Measurements from ENCODE around the gene C6orf136. TPM values are rescaled to one million over a fixed set of nuclear protein-coding genes. Genes with fewer than 3 reads are reported as not detected.
A peak's percentile ranks its signal among the peaks of the same experiment; 100 is the strongest.

C6orf136 gene
- total and polyA plus RNA-seq, 12 donors: 1.8 to 73.7 (median 19.0) TPM

- WGBS, 4 donors: 0 to 2% (median 1%) methylated on average over 16 to 52 of the region's 52 CpGs
- Histone ChIP-seq H3K36me3 (replicated peaks in 1 of 2) (no peaks in the 10 kb centered on the region), H3K27ac (peak overlapping the region; percentile 94 to 98 (median 95)), H3K27me3 (no peaks in the 10 kb centered on the region), H3K9me3 (replicated peaks in 1 of 3) (no peaks in the 10 kb centered on the region), H3K4me3 (peak overlapping the region; percentile 29 to 87 (median 78)), H3K4me1 (replicated peaks in 1 of 2) (peaks cover 50 to 69% of the 10 kb centered on the region in 2 donors)
- intact Hi-C loops (cut with DNase I): loop anchor here (2.0 kb wide), 1 partner anchor 34 kb away; the partner anchor contains the start of gene TUBB (in 2 of the 2)
- DNase-seq: peak; percentile 90 to 97 (median 95)
- peak; percentile 9 to 52 for TF ChIP-seq POLR2A (IDR thresholded peaks at IDR 0.05)
- peak in 2 of 6 experiments; percentile 9 to 11 for TF ChIP-seq CTCF (IDR thresholded peaks at IDR 0.05)
Observed at GRCh38 chr6:30686908-30687658, 40.1 kb downstream of the C6orf136 start.

GRCh38 chr6:30687659-30688431, 40.9 kb downstream of the C6orf136 start:
- Histone ChIP-seq H3K4me1 (replicated peaks in 1 of 2) (peaks cover 43 to 61% of the 10 kb centered on the region in 2 donors), H3K27me3 (no peaks in the 10 kb centered on the region)

DNA sequence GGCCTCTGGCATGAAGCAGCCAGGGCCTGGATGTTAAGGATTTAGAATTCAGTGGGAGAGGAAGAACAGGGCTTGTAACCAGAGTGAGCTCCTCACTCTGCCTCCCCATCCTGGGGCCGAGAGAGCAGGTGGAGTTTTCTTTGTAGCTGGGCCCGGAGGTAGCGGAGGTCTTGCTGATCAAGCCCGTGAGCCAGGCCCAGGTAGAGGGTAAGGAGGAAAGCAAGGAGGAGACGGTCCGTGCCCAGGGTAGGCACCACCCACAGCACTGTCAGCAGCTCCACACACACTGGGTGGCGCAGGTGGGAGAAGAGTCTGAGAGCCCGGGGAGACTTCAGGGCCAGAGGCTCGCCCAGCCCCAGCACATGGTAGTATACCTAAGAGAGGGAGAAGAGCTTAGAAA, 41.6 kb downstream of the C6orf136 start:
- H3K27ac ChIP-seq: peak overlapping the region in 2 of 5 donors; percentile 95 to 97
- no peak overlapping the region for H3K4me3 ChIP-seq
- no peaks in the 10 kb centered on the region for H3K9me3 ChIP-seq (replicated peaks in 1 of 3)
- DNase-seq: no peak
- no peak for TF ChIP-seq CTCF (IDR thresholded peaks at IDR 0.05)
- TF ChIP-seq POLR2A (IDR thresholded peaks at IDR 0.05): no peak
- H3K27me3 ChIP-seq: no peaks in the 10 kb centered on the region
- WGBS, 4 donors: 82 to 96% (median 95%) methylated on average over 7 to 9 of the region's 9 CpGs
- intact Hi-C loops (cut with DNase I): no loop called here
- peaks cover 37 to 54% of the 10 kb centered on the region in 2 donors for H3K4me1 ChIP-seq (replicated peaks in 1 of 2)
- no peaks in the 10 kb centered on the region for H3K36me3 ChIP-seq (replicated peaks in 1 of 2)

More at GRCh38 chr6:30687659-30688431, 40.9 kb downstream of the C6orf136 start:
- peak overlapping the region; percentile 94 to 98 (median 95) for H3K27ac ChIP-seq
- intact Hi-C loops (cut with DNase I): loop anchor here (2.0 kb wide), 1 partner anchor 33 kb away; the partner anchor contains the start of gene TUBB (in 2 of the 2)
- H3K36me3 ChIP-seq (replicated peaks in 1 of 2): no peaks in the 10 kb centered on the region
- H3K4me3 ChIP-seq: peak overlapping the region in 3 of 4 donors; percentile 51 to 87 (median 72)
- WGBS, 4 donors: 17 to 58% (median 23%) methylated on average over 7 to 22 of the region's 22 CpGs
- TF ChIP-seq POLR2A (IDR thresholded peaks at IDR 0.05) (no peak), CTCF (IDR thresholded peaks at IDR 0.05) (peak in 1 of 6 experiments; percentile 8)
- no peaks in the 10 kb centered on the region for H3K9me3 ChIP-seq (replicated peaks in 1 of 3)
- DNase-seq: peak in 3 of 7 donors; percentile 21 to 47 (median 32)

All from adrenal gland (tissue), 12 donors.